ENCODE data around the gene GLIS1.

DNA sequence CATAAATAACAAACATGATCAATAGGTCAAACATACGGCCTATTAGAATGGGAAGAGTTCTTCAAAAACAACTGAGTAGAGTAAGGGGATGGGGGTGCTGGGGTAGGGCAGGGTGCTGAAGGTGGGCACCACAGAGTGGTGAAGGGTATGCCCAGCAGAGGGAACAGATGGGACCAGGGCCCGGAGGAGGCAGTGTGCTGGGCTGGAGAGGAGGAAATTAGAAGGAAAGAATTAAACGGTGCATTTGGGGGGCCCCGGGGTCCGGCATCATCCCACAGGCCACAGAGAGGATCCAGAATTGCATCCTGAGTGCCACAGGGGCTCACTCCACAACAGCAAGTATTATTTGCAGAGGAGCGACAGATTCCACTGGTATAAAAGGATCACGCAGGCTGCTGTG is 94.5 kb downstream of the GLIS1 start:
- TF ChIP-seq, protein P1, sequence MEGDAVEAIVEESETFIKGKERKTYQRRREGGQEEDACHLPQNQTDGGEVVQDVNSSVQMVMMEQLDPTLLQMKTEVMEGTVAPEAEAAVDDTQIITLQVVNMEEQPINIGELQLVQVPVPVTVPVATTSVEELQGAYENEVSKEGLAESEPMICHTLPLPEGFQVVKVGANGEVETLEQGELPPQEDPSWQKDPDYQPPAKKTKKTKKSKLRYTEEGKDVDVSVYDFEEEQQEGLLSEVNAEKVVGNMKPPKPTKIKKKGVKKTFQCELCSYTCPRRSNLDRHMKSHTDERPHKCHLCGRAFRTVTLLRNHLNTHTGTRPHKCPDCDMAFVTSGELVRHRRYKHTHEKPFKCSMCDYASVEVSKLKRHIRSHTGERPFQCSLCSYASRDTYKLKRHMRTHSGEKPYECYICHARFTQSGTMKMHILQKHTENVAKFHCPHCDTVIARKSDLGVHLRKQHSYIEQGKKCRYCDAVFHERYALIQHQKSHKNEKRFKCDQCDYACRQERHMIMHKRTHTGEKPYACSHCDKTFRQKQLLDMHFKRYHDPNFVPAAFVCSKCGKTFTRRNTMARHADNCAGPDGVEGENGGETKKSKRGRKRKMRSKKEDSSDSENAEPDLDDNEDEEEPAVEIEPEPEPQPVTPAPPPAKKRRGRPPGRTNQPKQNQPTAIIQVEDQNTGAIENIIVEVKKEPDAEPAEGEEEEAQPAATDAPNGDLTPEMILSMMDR (IDR thresholded peaks at IDR 0.05) = no peak
- TF ChIP-seq POLR2A (IDR thresholded peaks at IDR 0.05) = no peak

Data from lower leg skin (tissue), 3 donors.